Testis (tissue), 2 donors: Measurements from ENCODE around the gene CPNE9.

Source experiments
- POLR2A ChIP-seq: fragments of 450-650 bp; IDR thresholded peaks from one replicate; pipeline ENCODE4 v1.6.1; 2017; ENCODE audit warnings: antibody characterized with exemption, mild to moderate bottlenecking, moderate library complexity
- TF ChIP-seq, protein P1 (sequence below), 3 experiments: fragments of 450-650 bp in 2 of 3; fragments of 200-600 bp in 1 of 3; sonication (generic) in 1 of 3; IDR thresholded peaks; one replicate each; pipeline ENCODE4 v1.5.1; 2016 to 2019; ENCODE audit warnings: antibody characterized with exemption in 3 of 3, mild to moderate bottlenecking in 2 of 3, moderate library complexity in 1 of 3

DNA sequence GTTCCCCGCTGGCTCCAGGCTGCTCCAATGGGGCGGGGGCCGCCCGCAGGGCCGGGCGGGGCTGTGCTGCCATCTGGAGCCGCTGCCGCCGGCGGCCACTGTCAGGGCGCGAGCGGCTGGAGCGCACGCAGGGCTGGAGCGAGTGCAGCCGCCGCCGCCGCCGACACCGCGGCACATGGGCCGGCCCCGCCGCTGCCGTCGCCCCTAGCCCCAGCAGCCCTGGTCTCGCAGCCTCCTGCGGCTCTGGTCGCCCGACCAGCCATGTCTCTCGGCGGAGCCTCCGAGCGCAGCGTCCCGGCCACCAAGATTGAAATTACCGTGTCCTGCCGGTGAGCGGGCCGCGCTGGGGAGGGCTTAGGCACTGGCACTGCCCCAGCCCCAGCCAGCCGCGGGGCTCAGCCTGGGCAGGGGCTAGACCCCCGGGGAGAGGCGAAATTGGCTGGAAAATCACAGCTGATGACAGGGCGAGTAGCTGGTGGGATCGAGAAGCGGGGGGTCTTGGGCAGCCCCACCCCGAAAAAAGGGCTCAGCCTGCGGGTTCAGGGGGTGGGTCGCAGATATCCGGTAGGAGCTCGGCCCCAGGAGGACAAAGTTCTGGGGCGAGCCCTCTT is at the start of gene CPNE9:
- TF ChIP-seq, protein P1, sequence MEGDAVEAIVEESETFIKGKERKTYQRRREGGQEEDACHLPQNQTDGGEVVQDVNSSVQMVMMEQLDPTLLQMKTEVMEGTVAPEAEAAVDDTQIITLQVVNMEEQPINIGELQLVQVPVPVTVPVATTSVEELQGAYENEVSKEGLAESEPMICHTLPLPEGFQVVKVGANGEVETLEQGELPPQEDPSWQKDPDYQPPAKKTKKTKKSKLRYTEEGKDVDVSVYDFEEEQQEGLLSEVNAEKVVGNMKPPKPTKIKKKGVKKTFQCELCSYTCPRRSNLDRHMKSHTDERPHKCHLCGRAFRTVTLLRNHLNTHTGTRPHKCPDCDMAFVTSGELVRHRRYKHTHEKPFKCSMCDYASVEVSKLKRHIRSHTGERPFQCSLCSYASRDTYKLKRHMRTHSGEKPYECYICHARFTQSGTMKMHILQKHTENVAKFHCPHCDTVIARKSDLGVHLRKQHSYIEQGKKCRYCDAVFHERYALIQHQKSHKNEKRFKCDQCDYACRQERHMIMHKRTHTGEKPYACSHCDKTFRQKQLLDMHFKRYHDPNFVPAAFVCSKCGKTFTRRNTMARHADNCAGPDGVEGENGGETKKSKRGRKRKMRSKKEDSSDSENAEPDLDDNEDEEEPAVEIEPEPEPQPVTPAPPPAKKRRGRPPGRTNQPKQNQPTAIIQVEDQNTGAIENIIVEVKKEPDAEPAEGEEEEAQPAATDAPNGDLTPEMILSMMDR (IDR thresholded peaks at IDR 0.05), result no peak
- no peak for TF ChIP-seq POLR2A
